ENCODE measurements around the gene MCC. TPM values are rescaled to one million over a fixed set of nuclear protein-coding genes. Genes with fewer than 3 reads are reported as not detected.
A peak's percentile ranks its signal among the peaks of the same experiment; 100 is the strongest.

Gene MCC
- total and polyA plus RNA-seq, 2 of the 4 experiments (the other 2 are of a cell fraction) = 5.0 to 20.6 TPM

DNA sequence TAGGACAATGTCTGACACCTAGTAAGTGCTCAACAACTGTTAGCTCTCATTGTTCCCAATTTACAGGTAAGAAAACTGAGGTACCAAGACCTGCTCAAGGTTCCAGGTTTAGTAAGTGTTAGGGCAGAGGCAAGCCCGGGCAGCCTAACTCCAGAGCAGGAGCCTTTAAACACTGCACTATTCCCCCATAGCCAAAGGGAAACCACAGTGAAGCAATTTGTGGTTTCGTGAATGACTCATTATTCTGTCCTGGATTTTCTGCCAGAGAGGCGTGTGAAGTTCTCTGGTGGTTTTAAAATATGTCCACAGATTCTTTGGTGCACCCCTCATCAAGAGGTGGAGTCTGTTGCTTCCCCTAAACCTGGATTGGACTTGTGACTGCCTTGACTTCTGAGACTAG is 1.0 kb upstream of the MCC start:
- H2AFZ ChIP-seq (replicated peaks; ENCODE audit: low read length, poor library complexity) = peak overlapping the region; percentile 78
- peak overlapping the region; percentile 85 for H3K4ac ChIP-seq (ENCODE audit: low read depth, low read length)
- H2BK5ac ChIP-seq (ENCODE audit: low read depth, low read length, poor library complexity, severe bottlenecking) = peak overlapping the region; percentile 94
- ATAC-seq (ENCODE audit: low read depth) = peak; percentile 75
- peak overlapping the region; percentile 86 for H3K18ac ChIP-seq (ENCODE audit: low read depth, low read length)
- H3K9me3 ChIP-seq (ENCODE audit: control insufficient read depth, insufficient read depth, low read length) = peaks cover 6% of the 10 kb centered on the region
- H3K4me2 ChIP-seq (ENCODE audit: low read depth, low read length) = peak overlapping the region; percentile 91
- dilution Hi-C loops (cut with HindIII; ENCODE audit: low sequenced_read_pairs, unreplicated experiment) (no loop called here), in situ Hi-C loops (cut with MboI; ENCODE audit: low sequenced_read_pairs) (no loop called here), intact Hi-C loops (cut with micrococcal nuclease) (loop anchor here (2.0 kb wide), 1 partner anchor 106 kb away; no protein-coding TSS in a partner anchor)
- H2BK120ac ChIP-seq (ENCODE audit: low read depth, low read length) = peak overlapping the region; percentile 79
- peak overlapping the region; percentile 82; the same call in 1 of the 2 replicates for H3K27ac ChIP-seq (ENCODE audit: insufficient read depth, low read length)
- H3K56ac ChIP-seq (ENCODE audit: extremely low read depth, insufficient read depth, low read length) = peak overlapping the region; percentile 80
- no peak for TF ChIP-seq MXI1 (IDR thresholded peaks at IDR 0.05; ENCODE audit: borderline replicate concordance, low read depth, low read length)
- peak; percentile 74 for TF ChIP-seq BHLHE40 (IDR thresholded peaks at IDR 0.05; ENCODE audit: low read depth, low read length)
- TF ChIP-seq CEBPB (IDR thresholded peaks at IDR 0.05; ENCODE audit: low read depth, low read length) = peak; percentile 98
- no peak for TF ChIP-seq USF2 (IDR thresholded peaks at IDR 0.05; ENCODE audit: low read depth, low read length)
- TF ChIP-seq RCOR1 (IDR thresholded peaks at IDR 0.05; ENCODE audit: insufficient replicate concordance, low read length) = peak; percentile 91
- TF ChIP-seq MAZ (IDR thresholded peaks at IDR 0.05; ENCODE audit: borderline replicate concordance, low read depth, low read length) = no peak
- TF ChIP-seq POLR2A (IDR thresholded peaks at IDR 0.05; ENCODE audit: low read depth, low read length) = no peak
- TF ChIP-seq ELK1 (IDR thresholded peaks at IDR 0.05; ENCODE audit: borderline replicate concordance, low read depth, low read length) = no peak
- no peak for TF ChIP-seq RFX5 (IDR thresholded peaks at IDR 0.05; ENCODE audit: low read depth, low read length)
- no peak for TF ChIP-seq RAD21 (IDR thresholded peaks at IDR 0.05; ENCODE audit: low read length)
- TF ChIP-seq, protein P1, sequence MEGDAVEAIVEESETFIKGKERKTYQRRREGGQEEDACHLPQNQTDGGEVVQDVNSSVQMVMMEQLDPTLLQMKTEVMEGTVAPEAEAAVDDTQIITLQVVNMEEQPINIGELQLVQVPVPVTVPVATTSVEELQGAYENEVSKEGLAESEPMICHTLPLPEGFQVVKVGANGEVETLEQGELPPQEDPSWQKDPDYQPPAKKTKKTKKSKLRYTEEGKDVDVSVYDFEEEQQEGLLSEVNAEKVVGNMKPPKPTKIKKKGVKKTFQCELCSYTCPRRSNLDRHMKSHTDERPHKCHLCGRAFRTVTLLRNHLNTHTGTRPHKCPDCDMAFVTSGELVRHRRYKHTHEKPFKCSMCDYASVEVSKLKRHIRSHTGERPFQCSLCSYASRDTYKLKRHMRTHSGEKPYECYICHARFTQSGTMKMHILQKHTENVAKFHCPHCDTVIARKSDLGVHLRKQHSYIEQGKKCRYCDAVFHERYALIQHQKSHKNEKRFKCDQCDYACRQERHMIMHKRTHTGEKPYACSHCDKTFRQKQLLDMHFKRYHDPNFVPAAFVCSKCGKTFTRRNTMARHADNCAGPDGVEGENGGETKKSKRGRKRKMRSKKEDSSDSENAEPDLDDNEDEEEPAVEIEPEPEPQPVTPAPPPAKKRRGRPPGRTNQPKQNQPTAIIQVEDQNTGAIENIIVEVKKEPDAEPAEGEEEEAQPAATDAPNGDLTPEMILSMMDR (conservative IDR thresholded peaks at IDR 0.05; ENCODE audit: low read depth, low read length) = no peak
- TF ChIP-seq NFE2L2 (IDR thresholded peaks at IDR 0.05; ENCODE audit: low read depth, low read length) = peak; percentile 36; the same call in 1 of the 2 replicates
- TF ChIP-seq CHD1 (IDR thresholded peaks at IDR 0.05; ENCODE audit: low read depth, low read length) = no peak
- TF ChIP-seq FOS (IDR thresholded peaks at IDR 0.05; ENCODE audit: low read depth, low read length) = peak; percentile 98
- TF ChIP-seq MAFK (IDR thresholded peaks at IDR 0.05; ENCODE audit: low read depth, low read length) = no peak; the same call in 1 of the 2 replicates
- no peak for TF ChIP-seq SMC3 (IDR thresholded peaks at IDR 0.05; ENCODE audit: low read depth, low read length)
- H4K91ac ChIP-seq (ENCODE audit: insufficient read depth, low read depth, low read length) = peak overlapping the region; percentile 81
- H3K27me3 ChIP-seq (ENCODE audit: control insufficient read depth, insufficient read depth, low read length) = no peaks in the 10 kb centered on the region
- peak overlapping the region; percentile 58 for H3K14ac ChIP-seq (replicated peaks; ENCODE audit: low read depth, low read length)
- no peaks in the 10 kb centered on the region for H4K20me1 ChIP-seq (ENCODE audit: insufficient read depth, low read length)
- peaks cover 0 to 11% of the 10 kb centered on the region in 2 experiments; a peak in 1 of 4 replicates for H3K79me1 ChIP-seq (ENCODE audit: low read depth in 1 of 2, low read length in 2 of 2)
- H3K9ac ChIP-seq (ENCODE audit: low read depth, low read length) = no peak overlapping the region
- H3K23ac ChIP-seq (ENCODE audit: low read depth, low read length) = peak overlapping the region; percentile 64
- BruUV-seq (replicated peaks) = no TSS peak
- H2AK9ac ChIP-seq (replicated peaks; ENCODE audit: low read depth, low read length, poor library complexity) = peak overlapping the region; percentile 17
- no peak overlapping the region for H3K4me3 ChIP-seq (ENCODE audit: insufficient read depth, low read depth, low read length)
- H2BK15ac ChIP-seq (ENCODE audit: low read depth, low read length) = peak overlapping the region; percentile 94; the same call in 2 of the 3 replicates
- POLR2A ChIA-PET (ENCODE audit: unreplicated experiment) = no interaction called here
- H3K36me3 ChIP-seq (ENCODE audit: control insufficient read depth, insufficient read depth, low read length) = no peaks in the 10 kb centered on the region
- H2AK5ac ChIP-seq (ENCODE audit: low read depth, low read length) = peak overlapping the region; percentile 67; the same call in 1 of the 2 replicates
- peak overlapping the region; percentile 60 to 88; a peak in 3 of 4 replicates for H4K8ac ChIP-seq (ENCODE audit: low read depth in 2 of 2, low read length in 2 of 2)
- no CpG with 5 or more reads among the region's 3 CpGs for WGBS, 2 experiments (ENCODE audit: extremely low coverage in 2 of 2, insufficient read length in 1 of 2)
- H4K5ac ChIP-seq (ENCODE audit: low read depth, low read length) = peak overlapping the region; percentile 97
- H2BK20ac ChIP-seq (ENCODE audit: low read depth, low read length) = peak overlapping the region; percentile 82
- peak; percentile 99 for DNase-seq
- H3K9me1 ChIP-seq (ENCODE audit: insufficient read depth, low read length) = 0 out of 2 replicates have a peak, but pooled peaks cover 3% of the 10 kb centered on the region
- peaks cover 8% of the 10 kb centered on the region for H3K4me1 ChIP-seq (ENCODE audit: control insufficient read depth, insufficient read depth, low read length)
- CTCF ChIA-PET = interaction anchor here (2.1 kb wide), 1 partner anchor 21 kb away, joined by 8 read pairs; no protein-coding TSS in a partner anchor
